ACC112 (cell line): ENCODE results near the gene RGS4.

ENCODE experiments used
- H2AFZ ChIP-seq: fragments of 200-600 bp; sonication (generic); one replicate; pipeline ENCODE4 v1.6.0; 2017; ENCODE audit warnings: antibody characterized with exemption, low read length; ENCODE audit not compliant: unreplicated experiment
- H3K27ac ChIP-seq: fragments of 200-600 bp; sonication (generic); 2 replicates; pipeline ENCODE4 v1.5.1; 2014; ENCODE audit warnings: low read depth, mild to moderate bottlenecking, antibody characterized with exemption, low read length, moderate library complexity
- H3K27me3 ChIP-seq: fragments of 200-600 bp; sonication (generic); 2 replicates; pipeline ENCODE4 v1.6.1; 2014; ENCODE audit warnings: mild to moderate bottlenecking, antibody characterized with exemption, low read length, moderate library complexity, mixed read lengths; ENCODE audit not compliant: insufficient read depth
- H3K36me3 ChIP-seq: fragments of 200-600 bp; sonication (generic); 2 replicates; pipeline ENCODE4 v1.6.1; 2016; ENCODE audit warnings: mild to moderate bottlenecking, antibody characterized with exemption, low read length, moderate library complexity, mixed read lengths; ENCODE audit not compliant: insufficient read depth
- H3K4me1 ChIP-seq: fragments of 200-600 bp; sonication (generic); one replicate; pipeline ENCODE4 v1.6.1; 2016; ENCODE audit warnings: low read length, mixed read lengths; ENCODE audit not compliant: insufficient read depth, unreplicated experiment, control insufficient read depth
- H3K4me3 ChIP-seq: fragments of 200-600 bp; sonication (generic); 2 replicates; pipeline ENCODE4 v1.5.1; 2014; ENCODE audit warnings: mild to moderate bottlenecking, low read depth, low read length
- H3K79me2 ChIP-seq: fragments of 200-600 bp; sonication (generic); one replicate; pipeline ENCODE4 v1.6.0; 2016; ENCODE audit warnings: low read length; ENCODE audit not compliant: control insufficient read depth, unreplicated experiment, insufficient read depth

RGS4 gene

DNA sequence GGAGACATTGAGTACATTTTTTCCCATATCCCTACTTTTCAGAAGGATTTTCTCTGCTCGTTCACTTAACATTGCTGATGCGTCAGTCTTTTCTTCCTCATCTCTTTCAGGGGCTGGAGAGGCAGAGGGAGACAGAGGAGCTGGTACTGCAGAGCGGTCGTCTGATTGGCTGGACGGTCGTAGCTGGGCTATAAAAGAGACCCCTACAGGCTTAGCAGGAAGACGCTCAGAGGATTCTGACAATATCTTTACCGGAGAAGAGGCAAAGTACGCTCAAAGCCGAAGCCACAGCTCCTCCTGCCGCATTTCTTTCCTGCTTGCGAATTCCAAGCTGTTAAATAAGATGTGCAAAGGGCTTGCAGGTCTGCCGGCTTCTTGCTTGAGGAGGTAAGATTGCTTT, at the start of gene RGS4:
TSS of gene RGS4 (plus strand) at position 220 of the 400 bp plus-strand sequence. CDS start at position 344, 124 bp downstream.
- Histone ChIP-seq H3K27me3 (no peaks in the 10 kb centered on the region), H3K36me3 (peaks cover 32% of the 10 kb centered on the region), H3K4me1 (peaks cover 27% of the 10 kb centered on the region), H2AFZ (peak within 1 kb of the TSS; percentile 52), H3K27ac (peak within 1 kb of the TSS; percentile 78), H3K4me3 (peak within 1 kb of the TSS; percentile 87), H3K79me2 (peaks cover 46% of the 10 kb centered on the region)

DNA sequence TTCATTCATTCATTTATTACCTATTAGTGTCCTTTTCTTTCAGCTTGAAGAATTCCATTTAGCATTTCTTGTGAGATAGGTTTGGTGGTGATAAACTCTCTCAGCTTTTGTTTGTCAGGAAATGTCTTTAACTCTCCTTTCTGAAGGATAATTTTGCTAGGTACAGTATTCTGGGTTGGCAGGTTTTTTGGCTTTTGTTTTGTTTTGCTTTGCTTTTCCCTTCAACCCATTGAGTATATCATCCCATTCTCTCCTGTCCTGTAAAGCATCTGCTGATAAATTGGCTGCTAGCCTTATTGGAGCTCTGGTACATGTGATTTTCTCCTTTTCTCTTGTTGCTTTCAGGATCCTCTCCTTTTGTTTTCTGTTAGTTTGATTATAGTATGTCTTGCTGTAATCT, 47.0 kb upstream of the RGS4 start:
- Histone ChIP-seq H2AFZ (no peak overlapping the region), H3K36me3 (peaks cover 4% of the 10 kb centered on the region; the same call in 1 of the 2 replicates), H3K79me2 (no peaks in the 10 kb centered on the region), H3K4me1 (no peaks in the 10 kb centered on the region), H3K27me3 (no peaks in the 10 kb centered on the region), H3K27ac (no peak overlapping the region), H3K4me3 (no peak overlapping the region)

DNA sequence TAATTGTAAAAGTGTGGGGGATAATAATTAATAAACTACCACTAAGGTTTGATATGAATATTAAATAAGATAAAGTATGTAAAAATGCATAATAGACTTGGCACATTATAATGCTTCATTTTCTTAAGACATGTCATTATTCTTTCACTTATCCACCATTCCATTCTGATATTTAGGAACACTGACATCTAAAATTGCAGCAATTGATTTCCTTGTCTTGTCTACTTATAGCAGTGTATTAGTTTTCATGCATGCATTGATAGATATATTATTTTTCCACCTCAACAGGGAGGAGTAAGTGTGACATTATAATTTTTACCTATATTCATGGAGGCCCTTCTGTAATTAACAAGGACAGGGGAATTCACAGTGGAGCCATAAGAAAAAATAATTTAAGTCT, 41.6 kb upstream of the RGS4 start:
- no peaks in the 10 kb centered on the region for H3K79me2 ChIP-seq
- no peaks in the 10 kb centered on the region for H3K27me3 ChIP-seq
- no peak overlapping the region for H3K4me3 ChIP-seq
- H3K36me3 ChIP-seq = peaks cover 4% of the 10 kb centered on the region; the same call in 1 of the 2 replicates
- H3K4me1 ChIP-seq = no peaks in the 10 kb centered on the region
- no peak overlapping the region for H3K27ac ChIP-seq
- H2AFZ ChIP-seq = no peak overlapping the region

DNA sequence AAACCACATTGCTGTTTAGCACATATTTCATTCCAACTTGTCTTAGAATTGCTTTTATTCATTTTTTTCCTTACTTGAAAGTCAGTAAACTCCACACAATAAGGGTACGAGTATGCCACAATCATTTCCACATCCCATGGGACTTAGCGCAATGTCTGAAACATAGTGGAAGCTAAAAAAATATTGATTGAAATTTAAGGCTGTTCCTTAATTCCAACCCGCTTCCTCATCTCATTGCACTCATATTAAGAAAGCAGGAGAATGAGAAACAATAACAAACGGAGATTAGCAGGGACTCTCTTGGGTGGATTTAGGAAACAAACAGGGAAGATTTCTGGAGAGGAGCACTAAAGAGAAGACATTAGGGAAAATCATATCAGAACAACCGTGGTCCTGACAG, 39.3 kb upstream of the RGS4 start:
- H3K27ac ChIP-seq = no peak overlapping the region
- peaks cover 14% of the 10 kb centered on the region for H3K4me1 ChIP-seq

DNA sequence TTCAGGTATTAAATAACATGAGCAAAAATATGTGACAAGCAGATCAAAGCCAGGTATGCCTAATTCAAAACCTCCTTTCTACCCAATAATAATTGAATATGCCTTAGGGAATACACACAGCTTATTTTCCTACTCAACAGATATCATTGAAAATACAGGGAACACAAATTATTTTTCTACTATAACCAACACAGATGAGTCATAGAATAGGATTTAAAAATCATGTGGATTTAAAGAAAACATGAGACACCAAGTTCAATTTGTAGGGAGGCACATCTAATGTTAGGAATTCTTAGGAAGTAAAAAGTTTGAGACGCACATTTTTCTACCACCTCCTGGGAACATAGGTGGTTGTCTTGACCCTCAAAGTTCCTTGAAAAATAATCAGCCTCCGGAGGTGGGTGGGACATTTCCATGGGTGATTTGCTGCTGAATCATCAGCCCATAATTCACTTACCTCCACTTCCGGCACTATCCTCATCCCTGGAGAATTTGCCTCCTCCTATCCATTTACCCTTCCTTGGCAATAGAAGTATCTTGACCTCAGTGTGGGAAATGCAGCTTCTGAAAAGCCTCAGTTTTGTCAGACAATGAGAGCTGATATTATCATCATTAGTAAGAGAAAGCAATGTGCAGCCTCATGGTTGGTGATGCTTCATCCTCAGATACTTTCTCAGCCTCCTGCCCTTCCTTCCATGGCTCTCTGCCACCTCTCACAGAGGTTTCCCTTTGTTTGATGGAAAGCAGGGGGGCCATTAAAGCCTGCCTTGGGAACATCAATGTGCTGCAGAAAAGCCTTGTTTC, 33.5 kb upstream of the RGS4 start:
- H3K27me3 ChIP-seq = no peaks in the 10 kb centered on the region
- H2AFZ ChIP-seq = no peak overlapping the region
- peak overlapping the region; percentile 24 for H3K4me3 ChIP-seq
- peaks cover 44% of the 10 kb centered on the region for H3K4me1 ChIP-seq
- no peaks in the 10 kb centered on the region for H3K79me2 ChIP-seq
- no peaks in the 10 kb centered on the region for H3K36me3 ChIP-seq
- peak overlapping the region; percentile 93 for H3K27ac ChIP-seq

More for the DNA sequence above, 39.3 kb upstream of the RGS4 start:
- H3K36me3 ChIP-seq = no peaks in the 10 kb centered on the region
- H2AFZ ChIP-seq = no peak overlapping the region
- no peaks in the 10 kb centered on the region for H3K27me3 ChIP-seq
- H3K4me3 ChIP-seq = no peak overlapping the region
- no peaks in the 10 kb centered on the region for H3K79me2 ChIP-seq

DNA sequence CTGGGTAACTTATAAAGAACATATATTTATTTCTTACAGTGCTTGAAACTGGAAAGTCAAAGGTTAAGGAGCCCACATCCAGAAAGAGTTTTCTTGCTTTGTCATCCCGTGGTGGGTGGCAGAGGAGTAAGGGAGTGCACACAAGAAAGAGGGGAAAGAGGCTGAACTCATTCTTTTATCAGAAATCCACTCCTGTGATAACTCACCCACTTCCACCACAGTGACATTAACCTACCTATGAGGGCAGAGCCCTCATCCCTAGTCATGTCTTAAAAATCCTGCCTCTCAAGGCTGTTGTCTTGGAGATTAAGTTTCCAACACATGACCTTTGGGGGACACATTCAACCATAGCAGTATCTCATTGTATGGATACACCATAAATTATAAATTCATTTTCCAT, 32.5 kb upstream of the RGS4 start:
- Histone ChIP-seq H3K27ac (peak overlapping the region; percentile 93), H3K27me3 (no peaks in the 10 kb centered on the region), H3K4me1 (peaks cover 44% of the 10 kb centered on the region), H3K79me2 (no peaks in the 10 kb centered on the region), H3K36me3 (no peaks in the 10 kb centered on the region), H2AFZ (peak overlapping the region; percentile 44), H3K4me3 (no peak overlapping the region; the same call in 1 of the 2 replicates)

DNA sequence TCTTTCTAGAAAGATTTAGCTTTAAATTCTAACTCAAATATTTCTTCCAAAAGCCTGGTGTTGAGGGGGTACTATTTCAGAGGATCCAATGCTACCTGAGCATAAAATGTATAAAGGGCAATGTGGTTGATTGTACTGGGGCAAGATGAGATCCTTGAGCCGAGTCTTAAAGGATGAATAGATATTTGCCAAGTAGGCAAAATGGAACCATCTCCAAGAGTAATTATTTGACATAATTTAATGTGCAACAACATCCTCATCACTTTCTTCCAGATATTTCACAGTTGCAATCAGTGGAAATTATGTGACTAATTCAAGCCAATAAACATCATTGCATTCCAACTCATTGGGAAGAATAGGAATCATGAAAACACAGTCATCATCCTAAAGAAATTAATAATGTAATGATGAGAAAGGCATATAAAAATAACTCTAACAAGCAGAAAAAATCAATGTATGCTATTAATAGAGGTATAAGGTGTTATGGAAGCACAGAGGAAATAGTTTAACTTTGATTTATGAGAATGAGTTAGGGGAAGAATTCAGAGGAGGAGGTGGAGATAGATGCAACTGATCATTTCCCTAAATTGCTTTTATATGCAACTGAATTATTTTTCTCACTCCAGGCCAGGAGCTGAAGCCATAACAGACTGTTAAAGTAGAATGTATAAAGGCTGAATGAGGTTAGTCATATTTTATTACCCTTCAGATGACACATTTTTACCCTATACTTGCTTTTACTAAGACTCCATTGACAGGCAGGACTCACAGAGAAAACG, 30.0 kb upstream of the RGS4 start:
- Histone ChIP-seq H3K27me3 (no peaks in the 10 kb centered on the region), H2AFZ (no peak overlapping the region)

DNA sequence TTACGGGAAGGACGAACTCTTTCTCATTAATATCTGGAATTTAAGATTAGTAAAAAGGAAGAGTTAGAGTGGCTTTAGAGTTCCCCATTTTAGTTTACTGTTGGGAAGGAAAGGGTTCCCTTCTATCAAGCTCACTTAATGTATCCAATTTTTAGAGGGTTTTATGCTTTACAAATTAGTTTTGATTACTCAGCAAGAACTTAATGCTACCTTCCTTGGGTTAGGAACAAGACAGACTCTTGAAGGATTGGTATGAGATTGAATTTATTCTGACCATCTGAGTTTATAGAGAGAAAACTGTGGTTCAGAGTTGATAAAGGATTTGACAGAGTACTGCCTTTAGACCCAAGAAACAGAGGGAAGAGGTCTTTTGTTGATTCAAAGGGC, 29.5 kb upstream of the RGS4 start:
- Histone ChIP-seq H3K79me2 (no peaks in the 10 kb centered on the region), H2AFZ (no peak overlapping the region), H3K27ac (no peak overlapping the region), H3K4me3 (no peak overlapping the region), H3K36me3 (no peaks in the 10 kb centered on the region), H3K27me3 (no peaks in the 10 kb centered on the region), H3K4me1 (peaks cover 32% of the 10 kb centered on the region)

More for the DNA sequence above, 30.0 kb upstream of the RGS4 start:
- no peak overlapping the region for H3K4me3 ChIP-seq
- H3K27ac ChIP-seq = no peak overlapping the region
- no peaks in the 10 kb centered on the region for H3K36me3 ChIP-seq
- H3K4me1 ChIP-seq = peaks cover 37% of the 10 kb centered on the region
- H3K79me2 ChIP-seq = no peaks in the 10 kb centered on the region

DNA sequence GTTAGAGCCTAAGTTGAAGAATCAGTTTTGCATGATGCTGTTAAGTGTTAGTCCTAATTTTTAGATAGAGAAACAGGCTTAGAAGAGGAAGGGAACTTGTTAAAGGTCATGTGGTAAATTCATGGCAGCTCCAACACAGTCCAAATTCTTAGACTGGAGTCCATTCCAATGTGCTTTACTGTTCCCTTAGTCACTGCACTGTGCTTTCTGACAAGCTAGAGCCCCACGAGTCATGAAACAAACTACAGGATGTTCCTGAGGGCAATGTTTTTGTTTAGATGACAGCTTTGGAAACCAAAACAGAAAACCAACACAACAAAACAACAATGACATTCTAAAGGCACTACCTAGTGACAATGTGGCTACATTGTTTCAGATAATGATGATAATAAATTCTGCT, 23.1 kb upstream of the RGS4 start:
- Histone ChIP-seq H3K4me3 (no peak overlapping the region), H3K36me3 (no peaks in the 10 kb centered on the region), H2AFZ (peak overlapping the region; percentile 23), H3K79me2 (no peaks in the 10 kb centered on the region), H3K27me3 (no peaks in the 10 kb centered on the region), H3K27ac (peak overlapping the region; percentile 14; the same call in 1 of the 2 replicates), H3K4me1 (peaks cover 5% of the 10 kb centered on the region)

DNA sequence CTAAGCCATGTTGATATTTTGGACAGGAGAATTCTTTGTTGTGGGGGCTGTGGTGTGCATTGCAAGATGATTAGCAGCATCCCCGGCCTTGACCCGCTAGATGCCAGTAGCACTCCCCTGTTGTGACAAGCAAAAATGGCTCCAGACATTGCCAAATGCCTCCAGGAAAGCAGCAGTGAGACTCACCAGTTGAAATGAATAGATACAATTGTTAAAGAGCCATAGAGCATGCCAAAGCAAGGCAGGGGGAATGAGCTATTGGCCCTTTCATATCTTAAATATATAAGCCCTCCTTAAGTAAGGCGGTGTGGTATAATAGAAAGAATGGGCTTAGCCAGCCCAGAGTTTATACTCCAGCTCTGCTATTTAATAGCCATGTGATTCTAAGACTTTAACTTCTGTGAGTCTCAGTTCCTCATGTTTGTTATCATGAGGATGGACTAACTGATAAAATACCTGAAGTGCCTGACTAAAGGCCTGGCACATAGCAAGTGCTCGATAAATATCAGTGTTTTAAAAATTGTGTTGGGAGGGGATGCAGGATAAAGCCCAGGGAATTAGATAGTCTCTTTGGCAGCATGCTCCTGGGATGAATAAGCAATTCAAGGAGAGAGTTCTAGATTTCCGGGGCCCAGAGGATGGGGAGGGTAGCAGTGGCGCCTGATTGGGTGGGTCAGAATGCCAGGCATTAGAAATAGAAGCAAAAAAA, 21.1 kb upstream of the RGS4 start:
- Histone ChIP-seq H3K27ac (no peak overlapping the region), H3K27me3 (no peaks in the 10 kb centered on the region)

More for the DNA sequence above, 21.1 kb upstream of the RGS4 start:
- H3K79me2 ChIP-seq = no peaks in the 10 kb centered on the region
- no peak overlapping the region for H3K4me3 ChIP-seq
- peaks cover 5% of the 10 kb centered on the region for H3K4me1 ChIP-seq
- no peaks in the 10 kb centered on the region for H3K36me3 ChIP-seq
- no peak overlapping the region for H2AFZ ChIP-seq
